HEK293 (cell line): ENCODE results near the gene SLC38A8.

ENCODE experiments used
- CTCF ChIA-PET: fragments of 350-600 bp; formaldehyde crosslinking; extraction: SDS; loops from one replicate; lab custom pipeline; 2021; ENCODE audit warnings: antibody characterized with exemption; lab: Yijun Ruan, JAX
- POLR2A ChIA-PET: fragments of 300-600 bp; formaldehyde crosslinking; extraction: SDS; loops from one replicate; lab custom pipeline; 2020; ENCODE audit warnings: antibody characterized with exemption, inconsistent platforms; lab: Yijun Ruan, JAX
- H3K27ac ChIP-seq: fragments of 200-500 bp; sonication (Bioruptor generic); 2 replicates; pipeline ENCODE4 v1.5.1; 2014; ENCODE audit warnings: low read depth, low read length, control low read depth, inconsistent platforms; ENCODE audit errors: extremely low read depth
- H3K36me3 ChIP-seq, 2 experiments: fragments of 200-500 bp in 1 of 2; sonication (Bioruptor generic) in 1 of 2; 1 replicate in 1 of 2; 2 replicates in 1 of 2; pipeline ENCODE4 v1.5.1; 2014 to 2017; ENCODE audit warnings: inconsistent platforms in 2 of 2, low read length in 2 of 2; ENCODE audit not compliant: control insufficient read depth in 2 of 2, insufficient read depth in 1 of 2
- H3K4me1 ChIP-seq: fragments of 200-500 bp; sonication (Bioruptor generic); 2 replicates; pipeline ENCODE4 v1.5.1; 2014; ENCODE audit warnings: mild to moderate bottlenecking, low read length, inconsistent platforms; ENCODE audit not compliant: control insufficient read depth, insufficient read depth
- H3K4me3 ChIP-seq: 2 replicates; pipeline ENCODE4 v1.5.1; 2011; ENCODE audit warnings: low read depth, mild to moderate bottlenecking, control low read depth, low read length, moderate library complexity
- H3K9me3 ChIP-seq: fragments of 200-500 bp; sonication (Bioruptor generic); 2 replicates; pipeline ENCODE4 v1.5.1; 2014; ENCODE audit warnings: low read depth, low read length, inconsistent platforms; ENCODE audit not compliant: control insufficient read depth, insufficient read depth
- GLI2 ChIP-seq: fragments of 450-650 bp; formaldehyde crosslinking; IDR thresholded peaks from 2 replicates; pipeline ENCODE4; 2017; ENCODE audit warnings: missing biosample characterization, missing genetic modification characterization, low read depth, borderline replicate concordance
- KLF10 ChIP-seq: fragments of 450-650 bp; IDR thresholded peaks from 2 replicates; pipeline ENCODE4 v1.5.1; 2018; ENCODE audit warnings: missing biosample characterization, mild to moderate bottlenecking, missing genetic modification characterization
- OSR2 ChIP-seq: fragments of 450-650 bp; formaldehyde crosslinking; IDR thresholded peaks from 2 replicates; pipeline ENCODE4 v1.5.1; 2016; ENCODE audit warnings: missing biosample characterization, missing genetic modification characterization
- SCRT1 ChIP-seq: fragments of 450-650 bp; formaldehyde crosslinking; IDR thresholded peaks from 2 replicates; pipeline ENCODE4 v1.5.1; 2016; ENCODE audit warnings: missing biosample characterization, missing genetic modification characterization, borderline replicate concordance
- SETDB1 ChIP-seq: IDR thresholded peaks from one replicate; pipeline ENCODE4 v1.6.1; 2017; ENCODE audit warnings: mild to moderate bottlenecking, low read length, moderate library complexity, mixed read lengths; ENCODE audit not compliant: insufficient read length
- TRIM28 ChIP-seq: IDR thresholded peaks from 2 replicates; pipeline ENCODE4 v1.6.1; 2011; ENCODE audit warnings: low read length, control low read depth, borderline replicate concordance
- ZBTB21 ChIP-seq: fragments of 450-650 bp; formaldehyde crosslinking; IDR thresholded peaks from 2 replicates; pipeline ENCODE4 v1.5.1; 2017; ENCODE audit warnings: missing biosample characterization, missing genetic modification characterization
- ZBTB7A ChIP-seq: fragments of 450-650 bp; formaldehyde crosslinking; IDR thresholded peaks from 2 replicates; pipeline ENCODE4 v1.5.1; 2016; ENCODE audit warnings: low read depth, missing biosample characterization, missing genetic modification characterization
- ZFP69B ChIP-seq: fragments of 450-650 bp; formaldehyde crosslinking; IDR thresholded peaks from 2 replicates; pipeline ENCODE4 v1.5.1; 2016; ENCODE audit warnings: missing biosample characterization, missing genetic modification characterization
- ZNF121 ChIP-seq: fragments of 450-650 bp; formaldehyde crosslinking; IDR thresholded peaks from 2 replicates; pipeline ENCODE4 v1.5.1; 2016; ENCODE audit warnings: missing biosample characterization, missing genetic modification characterization
- ZNF157 ChIP-seq: fragments of 450-650 bp; formaldehyde crosslinking; IDR thresholded peaks from 2 replicates; pipeline ENCODE4 v1.5.1; 2016; ENCODE audit warnings: missing biosample characterization, missing genetic modification characterization
- ZNF169 ChIP-seq: fragments of 450-650 bp; formaldehyde crosslinking; IDR thresholded peaks from 2 replicates; pipeline ENCODE4 v1.5.1; 2016; ENCODE audit warnings: missing biosample characterization, missing genetic modification characterization
- ZNF214 ChIP-seq: fragments of 450-650 bp; formaldehyde crosslinking; IDR thresholded peaks from 2 replicates; pipeline ENCODE4 v1.5.1; 2017; ENCODE audit warnings: missing biosample characterization, mild to moderate bottlenecking, missing genetic modification characterization, borderline replicate concordance
- ZNF221 ChIP-seq: fragments of 450-650 bp; formaldehyde crosslinking; IDR thresholded peaks from 2 replicates; pipeline ENCODE4 v1.5.1; 2017; ENCODE audit warnings: missing biosample characterization, missing genetic modification characterization, borderline replicate concordance
- ZNF350 ChIP-seq: fragments of 450-650 bp; formaldehyde crosslinking; IDR thresholded peaks from 2 replicates; pipeline ENCODE4 v1.5.0; 2017; ENCODE audit warnings: missing biosample characterization, mild to moderate bottlenecking, missing genetic modification characterization
- ZNF354C ChIP-seq: fragments of 450-650 bp; formaldehyde crosslinking; IDR thresholded peaks from 2 replicates; pipeline ENCODE4 v1.5.1; 2016; ENCODE audit warnings: missing biosample characterization, missing genetic modification characterization, low read depth, borderline replicate concordance
- ZNF423 ChIP-seq: fragments of 450-650 bp; formaldehyde crosslinking; IDR thresholded peaks from 2 replicates; pipeline ENCODE4 v1.5.1; 2016; ENCODE audit warnings: missing biosample characterization, missing genetic modification characterization
- ZNF473 ChIP-seq: fragments of 450-650 bp; formaldehyde crosslinking; IDR thresholded peaks from 2 replicates; pipeline ENCODE4 v1.5.1; 2017; ENCODE audit warnings: missing biosample characterization, missing genetic modification characterization
- ZNF544 ChIP-seq: fragments of 450-650 bp; formaldehyde crosslinking; IDR thresholded peaks from 2 replicates; pipeline ENCODE4 v1.5.0; 2017; ENCODE audit warnings: missing biosample characterization, missing genetic modification characterization
- ZNF624 ChIP-seq: fragments of 450-650 bp; formaldehyde crosslinking; IDR thresholded peaks from 2 replicates; pipeline ENCODE4 v1.5.1; 2017; ENCODE audit warnings: missing biosample characterization, missing genetic modification characterization
- ZNF626 ChIP-seq: fragments of 450-650 bp; sonication (Bioruptor Pico); formaldehyde crosslinking; IDR thresholded peaks from 2 replicates; pipeline ENCODE4 v1.5.1; 2018; ENCODE audit warnings: missing biosample characterization, missing genetic modification characterization, inconsistent platforms
- ZNF707 ChIP-seq: fragments of 450-650 bp; formaldehyde crosslinking; IDR thresholded peaks from 2 replicates; pipeline ENCODE4 v1.5.1; 2016; ENCODE audit warnings: missing biosample characterization, missing genetic modification characterization
- ZNF791 ChIP-seq: fragments of 450-650 bp; formaldehyde crosslinking; IDR thresholded peaks from 2 replicates; pipeline ENCODE4 v1.5.1; 2016; ENCODE audit warnings: missing biosample characterization, missing genetic modification characterization
- ZNF792 ChIP-seq: fragments of 450-650 bp; formaldehyde crosslinking; IDR thresholded peaks from 2 replicates; pipeline ENCODE4 v1.5.1; 2016; ENCODE audit warnings: missing biosample characterization, missing genetic modification characterization
- TF ChIP-seq, protein P1 (sequence below): fragments of 450-650 bp; formaldehyde crosslinking; IDR thresholded peaks from 2 replicates; pipeline ENCODE4 v1.5.1; 2016; ENCODE audit warnings: missing biosample characterization, missing genetic modification characterization
- TF ChIP-seq, protein P2 (sequence below): fragments of 450-650 bp; formaldehyde crosslinking; IDR thresholded peaks from 2 replicates; pipeline ENCODE4 v1.5.1; 2017; ENCODE audit warnings: missing biosample characterization, missing genetic modification characterization
- TF ChIP-seq, protein P3 (sequence below): fragments of 450-650 bp; formaldehyde crosslinking; IDR thresholded peaks from 2 replicates; pipeline ENCODE4 v1.5.1; 2016; ENCODE audit warnings: missing biosample characterization, missing genetic modification characterization, low read depth

The SLC38A8 gene

DNA sequence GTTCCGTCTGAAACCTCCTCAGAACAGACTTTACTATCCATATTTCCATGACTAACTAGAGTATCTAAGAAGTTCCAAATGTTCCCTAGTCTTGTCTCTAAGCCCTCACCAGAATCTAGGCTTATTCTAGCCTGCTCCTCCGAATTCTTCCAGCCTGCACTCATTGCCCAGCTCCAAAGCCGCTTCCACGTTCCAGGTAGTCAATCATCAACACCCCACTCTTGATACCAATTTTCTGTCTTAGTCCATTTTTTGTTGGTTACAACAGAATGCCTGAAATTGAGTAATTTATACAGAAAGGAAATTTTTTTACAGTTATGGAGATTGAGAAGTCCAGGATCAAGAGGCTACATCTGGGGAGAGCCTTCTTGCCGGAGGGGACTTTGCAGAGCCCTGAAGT, 21.1 kb downstream of the SLC38A8 start:
- H3K4me3 ChIP-seq: no peak overlapping the region
- ChIA-PET POLR2A (no interaction called here), CTCF (interaction anchor here (0.6 kb wide), 1 partner anchor 11 kb away, joined by 3 read pairs; no protein-coding TSS in a partner anchor)
- H3K4me1 ChIP-seq: no peaks in the 10 kb centered on the region
- H3K9me3 ChIP-seq: no peaks in the 10 kb centered on the region
- no peaks in the 10 kb centered on the region for H3K36me3 ChIP-seq
- TF ChIP-seq ZNF707 (peak; percentile 94), ZNF473 (tag by site-specific recombination) (no peak), ZFP69B (no peak), ZNF221 (tag by site-specific recombination) (no peak), KLF10 (tag by site-specific recombination) (no peak), SETDB1 (peak; percentile 42)
- TF ChIP-seq, protein P1, sequence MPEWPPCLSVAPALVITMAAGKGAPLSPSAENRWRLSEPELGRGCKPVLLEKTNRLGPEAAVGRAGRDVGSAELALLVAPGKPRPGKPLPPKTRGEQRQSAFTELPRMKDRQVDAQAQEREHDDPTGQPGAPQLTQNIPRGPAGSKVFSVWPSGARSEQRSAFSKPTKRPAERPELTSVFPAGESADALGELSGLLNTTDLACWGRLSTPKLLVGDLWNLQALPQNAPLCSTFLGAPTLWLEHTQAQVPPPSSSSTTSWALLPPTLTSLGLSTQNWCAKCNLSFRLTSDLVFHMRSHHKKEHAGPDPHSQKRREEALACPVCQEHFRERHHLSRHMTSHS (tag by site-specific recombination): no peak
- no peak overlapping the region for H3K27ac ChIP-seq

DNA sequence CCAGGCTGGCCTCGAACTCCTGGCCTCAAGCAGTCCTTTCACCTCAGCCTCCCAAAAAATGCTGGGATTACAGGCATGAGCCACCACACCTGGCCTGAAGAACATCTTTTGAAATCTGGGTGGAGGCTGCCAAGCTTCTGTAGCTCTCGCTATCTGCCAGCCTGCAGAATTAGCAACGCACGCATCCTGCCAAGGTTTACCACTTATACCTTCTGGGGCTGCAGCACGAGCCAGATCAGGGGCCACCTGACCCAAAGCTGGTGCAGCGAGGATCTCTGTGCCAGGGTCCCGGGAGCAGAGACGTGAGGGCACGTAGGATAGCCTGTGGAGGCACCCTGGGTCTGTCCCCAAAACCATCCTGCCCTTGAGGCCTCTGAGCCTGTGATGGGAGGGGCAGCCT, 22.2 kb downstream of the SLC38A8 start:
- POLR2A ChIA-PET: no interaction called here
- no peaks in the 10 kb centered on the region for H3K9me3 ChIP-seq
- CTCF ChIA-PET: no interaction called here
- H3K27ac ChIP-seq: no peak overlapping the region
- H3K4me1 ChIP-seq: no peaks in the 10 kb centered on the region
- no peak overlapping the region for H3K4me3 ChIP-seq
- no peaks in the 10 kb centered on the region for H3K36me3 ChIP-seq
- TF ChIP-seq ZNF624 (tag by site-specific recombination) (no peak), SETDB1 (no peak), GLI2 (tag by site-specific recombination) (no peak), ZNF626 (tag by site-specific recombination) (no peak), ZNF157 (no peak), ZNF214 (tag by site-specific recombination) (no peak), ZBTB7A (no peak)
- TF ChIP-seq, protein P2, sequence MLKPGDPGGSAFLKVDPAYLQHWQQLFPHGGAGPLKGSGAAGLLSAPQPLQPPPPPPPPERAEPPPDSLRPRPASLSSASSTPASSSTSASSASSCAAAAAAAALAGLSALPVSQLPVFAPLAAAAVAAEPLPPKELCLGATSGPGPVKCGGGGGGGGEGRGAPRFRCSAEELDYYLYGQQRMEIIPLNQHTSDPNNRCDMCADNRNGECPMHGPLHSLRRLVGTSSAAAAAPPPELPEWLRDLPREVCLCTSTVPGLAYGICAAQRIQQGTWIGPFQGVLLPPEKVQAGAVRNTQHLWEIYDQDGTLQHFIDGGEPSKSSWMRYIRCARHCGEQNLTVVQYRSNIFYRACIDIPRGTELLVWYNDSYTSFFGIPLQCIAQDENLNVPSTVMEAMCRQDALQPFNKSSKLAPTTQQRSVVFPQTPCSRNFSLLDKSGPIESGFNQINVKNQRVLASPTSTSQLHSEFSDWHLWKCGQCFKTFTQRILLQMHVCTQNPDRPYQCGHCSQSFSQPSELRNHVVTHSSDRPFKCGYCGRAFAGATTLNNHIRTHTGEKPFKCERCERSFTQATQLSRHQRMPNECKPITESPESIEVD (tag by site-specific recombination): no peak

- POLR2A ChIA-PET: no interaction called here
- CTCF ChIA-PET: no interaction called here
- Histone ChIP-seq H3K27ac (no peak overlapping the region), H3K36me3 (no peaks in the 10 kb centered on the region), H3K4me3 (no peak overlapping the region)
- TF ChIP-seq OSR2 (tag by site-specific recombination) (no peak), ZNF221 (tag by site-specific recombination) (no peak), ZNF791 (no peak), ZNF354C (tag by site-specific recombination) (no peak), ZNF423 (no peak), ZNF544 (tag by site-specific recombination) (no peak), ZBTB21 (tag by site-specific recombination) (no peak), ZNF350 (tag by site-specific recombination) (no peak), ZNF121 (tag by site-specific recombination) (no peak), ZNF169 (tag by site-specific recombination) (no peak), SCRT1 (tag by site-specific recombination) (no peak), TRIM28 (no peak), ZNF792 (tag by site-specific recombination) (no peak)
- TF ChIP-seq, protein P3, sequence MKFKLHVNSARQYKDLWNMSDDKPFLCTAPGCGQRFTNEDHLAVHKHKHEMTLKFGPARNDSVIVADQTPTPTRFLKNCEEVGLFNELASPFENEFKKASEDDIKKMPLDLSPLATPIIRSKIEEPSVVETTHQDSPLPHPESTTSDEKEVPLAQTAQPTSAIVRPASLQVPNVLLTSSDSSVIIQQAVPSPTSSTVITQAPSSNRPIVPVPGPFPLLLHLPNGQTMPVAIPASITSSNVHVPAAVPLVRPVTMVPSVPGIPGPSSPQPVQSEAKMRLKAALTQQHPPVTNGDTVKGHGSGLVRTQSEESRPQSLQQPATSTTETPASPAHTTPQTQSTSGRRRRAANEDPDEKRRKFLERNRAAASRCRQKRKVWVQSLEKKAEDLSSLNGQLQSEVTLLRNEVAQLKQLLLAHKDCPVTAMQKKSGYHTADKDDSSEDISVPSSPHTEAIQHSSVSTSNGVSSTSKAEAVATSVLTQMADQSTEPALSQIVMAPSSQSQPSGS (tag by site-specific recombination): no peak
- TF ChIP-seq, all 188 proteins: peak for 0
- Histone ChIP-seq H3K9me3 (no peaks in the 10 kb centered on the region), H3K4me1 (no peaks in the 10 kb centered on the region)
These were observed 23.9 kb downstream of the SLC38A8 start for GRCh38 chr16:84018710-84019109.
